Forelimb muscle (tissue), 1 donor: ENCODE data around the gene SLC17A9. TPM values are rescaled to one million over a fixed set of nuclear protein-coding genes. Genes with fewer than 3 reads are reported as not detected.

ENCODE experiments used
- DNase-seq: peaks from one replicate; pipeline ENCODE4 v3.0.0-alpha.2; 2013; ENCODE audit warnings: low read depth
- polyA plus RNA-seq: library from polyadenylated mRNA; unstranded; fragments of 120-200 nt; gene quantifications from one replicate; pipeline ENCODE4 v1.2.1, GENCODE V29; 2013; ENCODE audit not compliant: insufficient read length

The SLC17A9 gene
- polyA plus RNA-seq, 1 donor, result 0.54 TPM

DNA sequence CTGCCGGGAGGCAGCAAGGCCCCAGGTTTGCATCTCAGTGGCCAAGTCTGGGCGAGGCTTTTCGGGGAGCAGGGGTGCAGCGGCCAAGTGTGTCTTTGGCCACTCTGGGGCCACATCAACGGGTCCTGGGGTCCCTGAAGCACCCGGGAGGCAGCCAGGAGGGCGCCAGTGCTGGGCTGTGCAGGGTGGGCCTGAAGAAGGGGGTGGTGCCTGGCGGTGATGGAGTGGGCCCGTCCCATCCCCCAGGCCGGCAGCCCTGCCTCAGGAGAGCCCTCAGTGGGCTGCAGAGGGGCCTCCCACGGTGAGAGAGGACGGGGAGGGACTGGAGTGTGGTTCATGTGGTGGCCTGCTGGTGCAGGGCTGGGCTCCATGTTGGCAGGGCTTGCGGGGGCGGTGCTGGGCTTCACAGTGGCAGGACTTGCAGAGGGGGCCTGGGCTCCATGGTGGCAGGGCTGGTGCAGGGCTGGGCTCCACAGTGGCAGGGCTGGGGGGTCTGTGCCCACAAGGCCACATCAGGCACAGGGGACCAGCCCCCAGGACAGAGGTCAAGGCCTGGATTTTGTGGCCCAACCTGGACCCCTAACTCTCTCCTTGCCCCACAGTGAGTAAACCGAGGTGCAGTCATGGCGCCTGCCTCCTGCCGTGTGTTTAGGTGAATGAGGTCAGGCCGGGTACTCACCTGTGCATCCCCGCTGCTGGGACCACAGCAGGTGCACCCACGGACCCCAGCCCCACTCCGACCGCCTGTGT, 64.7 kb downstream of the SLC17A9 start:
- no peak for DNase-seq

DNA sequence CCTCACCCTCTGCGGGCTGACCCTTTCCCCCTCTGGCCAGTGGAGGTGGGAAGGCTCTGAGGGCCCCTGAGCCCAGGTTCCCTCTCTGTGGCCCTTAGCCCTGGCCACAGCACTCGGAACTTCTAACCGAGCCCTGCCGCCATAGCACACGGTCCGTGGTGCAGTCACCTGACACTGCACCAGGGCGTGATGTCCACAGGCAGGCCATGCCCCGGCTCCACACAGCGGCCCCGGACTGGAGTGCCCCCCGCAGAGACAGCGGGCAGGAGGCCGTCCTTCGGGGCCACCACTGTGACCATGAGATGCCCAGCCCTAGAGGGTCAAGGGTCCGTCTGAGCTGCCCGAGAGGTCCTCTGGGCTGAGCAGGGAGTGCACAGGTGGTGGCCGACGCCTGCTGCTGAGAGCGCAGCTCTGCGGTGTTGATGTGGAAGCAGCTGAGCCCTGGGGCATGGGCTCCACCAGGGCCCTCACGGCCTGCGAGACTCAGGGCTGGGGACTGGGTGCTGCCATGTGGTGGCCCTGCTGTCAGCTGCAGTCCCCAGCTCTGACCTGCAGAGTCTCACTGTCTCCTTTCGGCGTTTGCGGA, 65.4 kb downstream of the SLC17A9 start:
- DNase-seq, result no peak

Other genes starting within 250 kb of the SLC17A9 start
- 0.10 TPM for gene NTSR1, start 243.9 kb upstream of the SLC17A9 start, polyA plus RNA-seq
- 9.7 TPM for gene MRGBP, start 156.2 kb upstream of the SLC17A9 start, polyA plus RNA-seq
- gene OGFR, start 147.9 kb upstream of the SLC17A9 start, polyA plus RNA-seq, result 14.7 TPM
- gene COL9A3, start 135.7 kb upstream of the SLC17A9 start, polyA plus RNA-seq, result 6.1 TPM
- gene TCFL5, start 90.9 kb upstream of the SLC17A9 start, polyA plus RNA-seq, result 7.6 TPM
- 33.3 TPM for gene DIDO1, start 26.2 kb upstream of the SLC17A9 start, polyA plus RNA-seq
- 29.0 TPM for gene GID8, start 14.6 kb upstream of the SLC17A9 start, polyA plus RNA-seq
- not detected for gene BHLHE23, start 54.3 kb downstream of the SLC17A9 start, polyA plus RNA-seq